Measurements from ENCODE around the gene GH2. TPM values are rescaled to one million over a fixed set of nuclear protein-coding genes. Genes with fewer than 3 reads are reported as not detected.
"Not testable (repeated sequence)": the region's sequence is repeated elsewhere in the genome, so short reads cannot be mapped to it uniquely, and the experiment has no call there.

Gene GH2
- total RNA-seq, 1 donor from 2014 or later: not detected

GRCh38 chr17:63874061-63874626 is 7.6 kb downstream of the GH2 start:
- DNase-seq (ENCODE audit: low read depth in 2 of 2): not testable (repeated sequence)

DNA sequence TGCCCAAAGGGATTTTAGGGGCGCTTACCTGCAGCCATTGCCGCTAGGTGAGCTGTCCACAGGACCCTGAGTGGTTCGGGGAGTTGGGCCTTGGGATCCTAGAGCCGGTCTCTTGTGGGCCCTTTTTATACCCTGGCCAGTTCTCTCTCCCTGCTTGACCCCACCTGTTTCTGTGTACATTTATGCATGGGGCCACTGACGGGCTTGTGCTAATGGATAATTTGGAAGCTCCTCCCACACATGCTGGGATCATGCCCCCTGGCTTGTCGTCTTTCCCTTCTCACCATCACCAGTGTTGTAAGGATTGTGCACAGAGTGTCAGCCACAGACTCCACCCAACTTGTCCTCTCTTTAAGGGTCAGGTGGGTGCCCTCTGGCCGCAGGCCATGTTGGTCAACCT is 8.2 kb downstream of the GH2 start, which contains the start of gene CSH2:
TSS of gene CSH2 (minus strand) at position 101 of the 400 bp plus-strand sequence. CDS start at position 38, 63 bp downstream.
- DNase-seq (ENCODE audit: low read depth in 2 of 2): not testable (repeated sequence)

- DNase-seq (ENCODE audit: low read depth in 2 of 2): not testable (repeated sequence)
Measured at GRCh38 chr17:63871646-63872365, 9.9 kb downstream of the GH2 start.

GRCh38 chr17:63870292-63870665 is 11.5 kb downstream of the GH2 start:
- DNase-seq (ENCODE audit: low read depth in 2 of 2): not testable (repeated sequence)

DNA sequence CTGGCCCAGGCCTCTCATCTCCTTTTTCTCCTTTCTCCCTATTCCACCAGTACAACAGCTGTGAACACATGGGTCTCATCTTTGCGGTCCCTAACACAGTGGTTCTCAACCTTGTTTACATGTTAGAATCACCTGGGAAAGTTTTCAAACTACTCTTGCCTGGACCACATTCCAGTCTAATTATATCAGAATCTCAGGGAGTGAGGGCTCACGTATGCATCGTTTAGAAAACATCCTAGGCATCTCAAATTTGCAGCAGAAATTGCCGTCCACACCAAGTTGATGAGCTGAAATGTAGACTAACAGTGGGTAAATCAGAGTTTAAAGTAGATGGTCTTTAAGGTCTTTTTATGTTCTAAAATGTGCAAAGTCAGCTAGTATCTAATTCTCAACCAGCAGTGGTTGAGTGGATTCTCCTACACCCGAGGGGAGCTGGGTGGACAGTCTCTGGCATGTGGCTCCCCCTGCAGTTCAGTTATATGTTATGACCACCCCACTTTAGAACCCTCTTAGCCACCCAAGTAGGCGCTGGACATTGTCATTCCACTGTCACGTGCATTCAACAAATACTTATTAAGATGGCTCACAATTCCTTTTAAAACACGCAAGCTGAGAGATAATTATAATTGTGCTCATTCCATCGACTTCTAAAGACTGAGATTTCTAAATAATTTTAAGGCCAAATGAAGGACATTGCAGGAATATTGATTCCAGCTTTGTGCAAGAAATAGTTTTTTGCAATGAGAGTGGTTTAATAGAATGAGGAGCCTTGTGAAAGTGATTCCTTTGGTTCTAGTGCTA is 12.1 kb downstream of the GH2 start:
- not testable (repeated sequence) for DNase-seq (ENCODE audit: low read depth in 2 of 2)

DNA sequence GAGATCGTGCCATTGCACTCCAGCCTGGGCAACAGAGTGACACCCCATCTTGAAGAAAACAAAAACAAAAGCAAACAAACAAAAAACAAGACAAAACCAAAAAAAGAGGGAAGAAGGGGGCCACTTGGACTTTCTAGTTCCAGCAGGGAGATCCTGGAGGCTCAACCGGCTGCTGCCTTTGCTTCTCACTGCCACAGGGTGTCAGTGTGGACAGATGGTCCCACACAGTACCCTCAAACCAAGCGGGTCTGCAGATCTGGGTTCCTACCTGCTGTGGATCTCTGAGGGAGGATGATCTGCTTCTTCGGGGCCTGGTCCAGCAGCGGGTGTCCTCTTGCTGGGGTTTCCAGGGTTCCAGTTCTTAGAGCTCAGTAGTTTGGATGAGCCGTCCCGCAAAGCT is 15.1 kb downstream of the GH2 start:
- DNase-seq (ENCODE audit: low read depth in 2 of 2): not testable (repeated sequence)

GRCh38 chr17:63859257-63859656 is 22.5 kb downstream of the GH2 start:
- no peak for DNase-seq (ENCODE audit: low read depth in 2 of 2)

DNA sequence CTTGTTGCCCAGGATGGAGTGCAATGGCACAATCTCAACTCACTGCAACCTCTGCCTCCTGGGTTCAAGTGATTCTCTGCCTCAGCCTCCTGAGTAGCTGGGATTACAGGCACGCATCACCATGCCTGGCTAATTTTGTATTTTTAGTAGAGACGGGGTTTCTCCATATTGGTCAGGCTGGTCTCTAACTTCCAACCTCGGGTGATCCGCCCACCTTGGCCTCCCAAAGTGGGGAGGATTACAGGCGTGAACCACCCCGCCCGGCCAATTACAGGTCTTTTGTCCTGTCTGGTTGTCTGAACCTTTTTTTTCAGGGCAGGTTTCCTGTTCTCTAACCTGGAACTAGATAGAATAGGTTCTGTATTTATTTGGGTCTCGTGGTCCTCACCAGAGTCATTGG is 25.3 kb downstream of the GH2 start:
- DNase-seq (ENCODE audit: low read depth in 2 of 2): not testable (repeated sequence)

- no peak for DNase-seq (ENCODE audit: low read depth in 2 of 2)
Measured at GRCh38 chr17:63855185-63855584, 26.6 kb downstream of the GH2 start.

DNA sequence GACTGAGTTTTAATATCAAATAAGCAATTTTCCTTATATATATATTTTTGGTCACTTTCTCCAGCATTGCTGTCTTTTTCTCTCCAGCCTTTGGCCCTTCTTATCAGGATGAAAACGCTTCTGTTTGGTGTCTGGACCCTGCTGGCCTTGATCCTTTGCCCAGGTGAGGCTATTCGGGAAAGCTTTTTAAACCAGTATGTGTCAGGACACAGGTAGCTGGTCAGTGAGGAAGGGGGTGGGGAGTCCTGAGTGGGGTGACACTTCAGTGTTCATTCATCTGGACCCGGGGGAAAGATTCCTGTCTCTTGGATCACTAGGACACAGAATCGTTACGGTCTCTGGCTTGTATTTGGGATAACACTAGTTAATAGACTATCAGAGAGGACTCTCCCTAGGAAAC is 27.0 kb downstream of the GH2 start:
- DNase-seq (ENCODE audit: low read depth in 2 of 2): no peak

- no peak for DNase-seq (ENCODE audit: low read depth in 2 of 2)
Measured at GRCh38 chr17:63853260-63853659, 28.5 kb downstream of the GH2 start.

DNA sequence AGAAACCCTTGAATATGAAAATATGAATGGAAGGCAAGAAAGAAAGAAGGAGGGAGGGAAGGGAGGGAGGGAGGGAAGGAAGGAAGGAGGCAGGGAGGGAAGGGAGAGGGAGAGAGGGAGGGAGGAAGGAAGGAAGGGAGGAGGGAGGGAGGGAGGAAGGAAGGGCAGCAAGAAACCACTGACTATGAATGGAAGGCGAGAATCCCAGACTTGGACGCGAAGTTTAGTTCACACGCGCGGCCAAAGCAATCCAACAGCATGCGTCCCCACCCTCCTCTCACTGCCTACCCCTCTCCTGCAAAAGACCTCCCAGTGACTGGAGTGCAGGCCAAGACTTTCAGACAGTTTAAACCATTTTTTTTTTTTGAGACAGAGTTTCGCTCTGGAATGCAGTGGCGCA is 31.3 kb downstream of the GH2 start:
- no peak for DNase-seq (ENCODE audit: low read depth in 2 of 2)

GRCh38 chr17:63848834-63849689 is 32.7 kb downstream of the GH2 start:
- peak; percentile 69 to 88 for DNase-seq (ENCODE audit: low read depth in 2 of 2)

- no peak for DNase-seq (ENCODE audit: low read depth in 2 of 2)
Measured at GRCh38 chr17:63847525-63848249, 34.1 kb downstream of the GH2 start.

GRCh38 chr17:63845509-63845908 is 36.2 kb downstream of the GH2 start:
- DNase-seq (ENCODE audit: low read depth in 2 of 2): no peak

- DNase-seq (ENCODE audit: low read depth in 2 of 2): no peak
Measured at GRCh38 chr17:63843910-63844677, 37.6 kb downstream of the GH2 start.

DNA sequence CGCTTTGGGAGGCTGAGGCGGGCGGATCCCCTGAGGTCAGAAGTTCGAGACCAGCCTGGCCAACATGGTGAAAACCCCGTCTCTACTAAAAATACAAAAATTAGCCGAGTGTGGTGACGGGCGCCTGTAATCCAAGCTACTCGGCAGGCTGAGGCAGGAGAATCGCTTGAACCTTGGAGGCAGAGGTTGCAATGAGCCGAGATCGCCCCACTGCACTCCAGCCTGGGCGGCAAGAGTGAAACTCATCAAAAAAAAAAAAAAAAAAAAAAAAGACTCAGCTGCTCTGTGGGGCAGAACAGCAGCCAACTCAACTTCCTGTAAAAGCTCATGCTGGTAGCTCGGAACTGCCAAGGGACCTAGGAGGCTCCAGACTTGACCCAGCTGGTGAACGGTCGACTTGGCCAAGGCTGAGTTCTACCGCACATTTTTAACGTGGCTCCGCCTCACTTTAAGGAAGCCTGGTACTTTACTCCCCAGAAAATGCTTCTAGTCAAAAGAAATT is 38.3 kb downstream of the GH2 start:
- peak; percentile 49 to 78 for DNase-seq (ENCODE audit: low read depth in 2 of 2)

DNA sequence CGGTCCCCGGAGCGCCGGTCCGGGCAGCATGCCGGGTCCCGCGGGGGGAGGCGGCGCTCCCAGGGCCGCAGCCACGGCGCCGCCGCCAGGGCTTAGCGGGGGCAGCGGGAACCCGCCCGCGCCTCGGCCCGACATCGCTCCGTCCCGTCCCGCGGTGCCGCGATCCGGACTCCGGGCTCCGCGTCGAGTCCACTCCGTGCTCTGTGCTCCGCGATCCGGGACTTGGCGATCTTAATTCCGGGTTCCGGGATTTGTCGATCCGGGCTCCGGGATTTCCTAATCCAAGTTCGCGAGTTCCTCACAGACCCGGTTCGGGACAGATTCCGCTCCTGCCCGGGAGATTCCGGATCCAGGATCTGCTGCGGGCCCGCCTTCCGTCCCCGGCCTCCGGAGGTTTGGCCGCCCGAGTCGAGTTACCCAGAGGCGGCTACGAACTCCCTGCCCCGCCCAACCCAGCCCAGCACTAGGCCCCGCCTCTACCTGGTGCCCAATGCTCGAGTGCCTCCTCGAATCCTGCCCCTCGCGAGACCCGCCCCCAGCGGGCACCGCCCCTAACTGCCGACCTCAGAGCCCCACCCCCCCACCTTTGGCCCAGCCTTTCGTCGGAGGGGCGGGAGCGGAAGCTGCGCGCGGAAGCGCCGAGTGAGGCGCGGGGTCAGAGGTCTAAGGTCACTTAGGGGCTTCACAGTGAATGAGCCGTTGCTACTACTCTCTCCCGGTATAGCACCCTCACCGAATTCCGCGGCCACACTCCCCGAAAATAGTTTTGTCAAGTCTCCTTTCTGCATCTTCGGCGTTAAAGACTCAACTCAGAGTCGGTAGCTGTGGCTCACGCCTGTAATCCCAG is 39.0 kb downstream of the GH2 start, which contains the start of gene SMARCD2:
TSS of gene SMARCD2 (minus strand) at position 146 of the 847 bp plus-strand sequence. CDS start at position 135, 11 bp downstream.
- DNase-seq (ENCODE audit: low read depth in 2 of 2): peak; percentile 99

DNA sequence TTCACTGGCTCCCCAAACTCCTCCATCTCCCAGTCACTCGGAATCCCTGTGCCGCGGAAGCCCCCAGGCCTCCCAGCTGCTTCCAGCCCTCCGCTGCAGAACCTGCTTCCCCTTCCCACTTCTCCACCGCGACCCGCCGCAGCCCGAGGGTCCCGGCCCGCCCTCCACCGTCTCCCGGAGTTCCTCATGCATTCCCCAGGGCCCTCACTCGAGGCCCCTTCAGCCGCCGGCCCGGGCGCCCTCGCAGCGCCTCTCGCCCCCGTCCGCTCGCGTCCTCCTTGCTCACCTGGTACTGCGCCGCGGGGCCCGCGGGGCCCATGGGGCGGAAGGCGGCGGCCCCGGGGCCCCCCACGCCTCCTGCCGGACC is 39.6 kb downstream of the GH2 start:
- DNase-seq (ENCODE audit: low read depth in 2 of 2): no peak
